H1 (cell line): ENCODE data around the gene NOL4L. TPM values are rescaled to one million over a fixed set of nuclear protein-coding genes. Genes with fewer than 3 reads are reported as not detected.

Experiments
- CTCF ChIA-PET: fragments of 300-600 bp; sonication (Branson Sonifier 250); formaldehyde crosslinking; loops from one replicate; lab custom pipeline; 2021; ENCODE audit not compliant: partially characterized antibody; lab: Charles Lee
- POLR2A ChIA-PET: fragments of 300-600 bp; sonication (Branson Sonifier 250); formaldehyde crosslinking; loops from one replicate; lab custom pipeline; 2021; ENCODE audit warnings: inconsistent platforms; ENCODE audit not compliant: partially characterized antibody; lab: Charles Lee
- DNase-seq, 2 experiments: peaks; one replicate each; pipeline versions ENCODE4 v3.0.0 to v3.0.0-alpha.2; 2010 to 2022; ENCODE audit warnings: low spot score in 2 of 2, low read depth in 1 of 2, mixed read lengths in 1 of 2
- FAIRE-seq: peaks from 2 replicates; lab custom pipeline; 2011; peaks lifted over from hg19 to GRCh38; lab: Jason Lieb, UNC
- H2AFZ ChIP-seq: 2 replicates; pipeline ENCODE4 v1.8.1; 2012; ENCODE audit warnings: low read length, inconsistent platforms
- H2AK5ac ChIP-seq: 2 replicates; pipeline ENCODE4 v1.6.1; 2013; ENCODE audit warnings: low read depth, low read length
- H2BK120ac ChIP-seq: replicated peaks from 2 replicates; pipeline ENCODE3; 2013; ENCODE audit warnings: low read depth, low read length, inconsistent platforms
- H2BK12ac ChIP-seq: 2 replicates; pipeline ENCODE4 v1.6.1; 2013; ENCODE audit warnings: low read depth, low read length
- H2BK15ac ChIP-seq: 2 replicates; pipeline ENCODE4 v1.6.1; 2013; ENCODE audit warnings: low read length
- H2BK20ac ChIP-seq: 2 replicates; pipeline ENCODE4 v1.6.1; 2013; ENCODE audit warnings: low read length
- H2BK5ac ChIP-seq: 2 replicates; pipeline ENCODE4 v1.6.1; 2013; ENCODE audit warnings: low read depth, low read length
- H3K14ac ChIP-seq: 2 replicates; pipeline ENCODE4 v1.6.1; 2013; ENCODE audit warnings: inconsistent platforms; ENCODE audit not compliant: insufficient read length
- H3K18ac ChIP-seq: 2 replicates; pipeline ENCODE4 v1.6.1; 2013; ENCODE audit warnings: low read length; ENCODE audit errors: extremely low read depth
- H3K23ac ChIP-seq: 2 replicates; pipeline ENCODE4 v1.6.1; 2013; ENCODE audit warnings: inconsistent platforms; ENCODE audit not compliant: insufficient read length
- H3K23me2 ChIP-seq: 2 replicates; pipeline ENCODE4 v1.6.1; 2013; ENCODE audit warnings: low read depth, low read length
- H3K27ac ChIP-seq: 2 replicates; pipeline ENCODE4 v1.6.1; 2011; ENCODE audit warnings: low read depth, low read length, inconsistent platforms
- H3K27me3 ChIP-seq, 4 experiments: replicated peaks in 1 of 4; 1 replicate in 1 of 4; 2 replicates in 3 of 4; pipeline versions ENCODE4 v1.6.1 to v1.8.1; 2011 to 2013; ENCODE audit warnings: low read length in 3 of 4, mild to moderate bottlenecking in 3 of 4, inconsistent platforms in 2 of 4, mixed read lengths in 2 of 4, moderate library complexity in 1 of 4; ENCODE audit not compliant: control insufficient read depth in 3 of 4, insufficient read depth in 3 of 4; ENCODE audit errors: extremely low read depth in 1 of 4
- H3K36me3 ChIP-seq, 4 experiments: 2 replicates each; pipeline versions ENCODE4 v1.6.1 to v1.8.1; 2011 to 2013; ENCODE audit warnings: mild to moderate bottlenecking in 4 of 4, low read length in 3 of 4, moderate library complexity in 2 of 4, control low read depth in 1 of 4, inconsistent platforms in 1 of 4; ENCODE audit not compliant: insufficient read depth in 4 of 4, control insufficient read depth in 2 of 4
- H3K4ac ChIP-seq: replicated peaks from 2 replicates; pipeline ENCODE3; 2013; ENCODE audit warnings: low read length, low read depth, mixed read lengths, inconsistent platforms; ENCODE audit not compliant: insufficient read length
- H3K4me1 ChIP-seq, 4 experiments: replicated peaks in 1 of 4; 1 replicate in 1 of 4; 2 replicates in 3 of 4; pipeline versions ENCODE4 v1.6.1 to v1.8.1; 2011 to 2013; ENCODE audit warnings: low read length in 3 of 4, inconsistent platforms in 2 of 4, mixed read lengths in 1 of 4; ENCODE audit not compliant: insufficient read depth in 4 of 4, control insufficient read depth in 3 of 4
- H3K4me2 ChIP-seq, 2 experiments: 2 replicates each; pipeline versions ENCODE4 v1.6.1 to v1.8.1; 2011 to 2013; ENCODE audit warnings: low read depth in 2 of 2, low read length in 2 of 2, control low read depth in 1 of 2, inconsistent platforms in 1 of 2, mild to moderate bottlenecking in 1 of 2; ENCODE audit not compliant: insufficient read depth in 1 of 2
- H3K4me3 ChIP-seq, 4 experiments: fragments of 200-600, 300-600 bp in 1 of 4; sonication (generic), shearing (Covaris generic), sonication (Bioruptor Twin) in 1 of 4; 2 replicates each; pipeline versions ENCODE4 v1.5.1 to v1.8.1; 2011 to 2016; ENCODE audit warnings: low read length in 4 of 4, low read depth in 3 of 4, control low read depth in 2 of 4, inconsistent platforms in 2 of 4, mild to moderate bottlenecking in 2 of 4, mixed read lengths in 1 of 4, moderate library complexity in 1 of 4; ENCODE audit not compliant: insufficient read depth in 2 of 4; ENCODE audit errors: extremely low read depth in 1 of 4
- H3K56ac ChIP-seq: replicated peaks from 2 replicates; pipeline ENCODE3; 2013; ENCODE audit warnings: low read depth, mild to moderate bottlenecking, mixed read lengths, low read length, inconsistent platforms; ENCODE audit not compliant: insufficient read length
- H3K79me1 ChIP-seq: 2 replicates; pipeline ENCODE4 v1.6.1; 2013; ENCODE audit warnings: low read depth, low read length, control low read depth
- H3K79me2 ChIP-seq, 2 experiments: 2 replicates each; pipeline versions ENCODE4 v1.6.1 to v1.8.1; 2012 to 2013; ENCODE audit warnings: low read length in 2 of 2, mild to moderate bottlenecking in 2 of 2, inconsistent platforms in 1 of 2; ENCODE audit not compliant: insufficient read depth in 2 of 2, control insufficient read depth in 1 of 2
- H3K9ac ChIP-seq, 4 experiments: replicated peaks in 1 of 4; 1 replicate in 1 of 4; 2 replicates in 3 of 4; pipeline versions ENCODE4 v1.6.1 to v1.8.1; 2011 to 2013; ENCODE audit warnings: low read depth in 3 of 4, low read length in 3 of 4, control low read depth in 2 of 4, mild to moderate bottlenecking in 2 of 4, moderate library complexity in 2 of 4, inconsistent platforms in 1 of 4; ENCODE audit errors: extremely low read depth in 1 of 4
- H3K9me3 ChIP-seq, 2 experiments: 2 replicates each; pipeline versions ENCODE4 v1.6.1 to v1.8.1; 2012 to 2013; ENCODE audit warnings: mild to moderate bottlenecking in 2 of 2, moderate library complexity in 2 of 2, control low read depth in 1 of 2, inconsistent platforms in 1 of 2, low read depth in 1 of 2, low read length in 1 of 2, mixed read lengths in 1 of 2; ENCODE audit not compliant: insufficient read depth in 2 of 2
- H4K20me1 ChIP-seq, 2 experiments: replicated peaks in 1 of 2; 2 replicates each; pipeline versions ENCODE3 to v1.8.1; 2011 to 2013; ENCODE audit warnings: inconsistent platforms in 2 of 2, low read length in 2 of 2, mild to moderate bottlenecking in 1 of 2; ENCODE audit not compliant: insufficient read depth in 2 of 2, control insufficient read depth in 1 of 2
- H4K5ac ChIP-seq: 2 replicates; pipeline ENCODE4 v1.6.1; 2013; ENCODE audit warnings: low read length, low read depth, mixed read lengths, inconsistent platforms; ENCODE audit not compliant: insufficient read length
- H4K8ac ChIP-seq: 2 replicates; pipeline ENCODE4 v1.8.0; 2013; ENCODE audit warnings: mild to moderate bottlenecking, moderate library complexity, low read length, inconsistent platforms; ENCODE audit not compliant: insufficient read depth; ENCODE audit errors: extremely low read depth
- H4K91ac ChIP-seq: replicated peaks from 2 replicates; pipeline ENCODE3; 2013; ENCODE audit warnings: low read length, mixed read lengths, inconsistent platforms; ENCODE audit not compliant: insufficient read length
- POLR2AphosphoS5 ChIP-seq: IDR thresholded peaks from 2 replicates; pipeline ENCODE4 v1.6.1; 2011; ENCODE audit warnings: low read depth, low read length
- SP1 ChIP-seq: IDR thresholded peaks from 2 replicates; pipeline ENCODE4 v1.6.1; 2011; ENCODE audit warnings: low read depth, low read length
- WGBS, 2 experiments: shearing (Covaris generic) in 1 of 2; methylation state at CpG; one replicate each; pipeline versions ENCODE4 v1.1.6 to v1.1.7; 2013 to 2015; ENCODE audit warnings: low lambda C conversion rate in 2 of 2, mixed read lengths in 2 of 2, inconsistent platforms in 1 of 2, low coverage in 1 of 2, missing lambda C conversion rate in 1 of 2; ENCODE audit not compliant: insufficient replicate concordance in 2 of 2, insufficient coverage in 1 of 2, insufficient read length in 1 of 2; ENCODE audit errors: extremely low coverage in 1 of 2, missing lambda C conversion rate in 1 of 2; 5-methylcytosine and 5-hydroxymethylcytosine counted together
- polyA plus RNA-seq, 7 experiments: library from polyadenylated mRNA; depleted of rRNA in 3 of 7; stranded (reverse) in 5 of 7; unstranded in 2 of 7; fragments of >200 nt in 5 of 7; fragments of 200-250 nt in 2 of 7; gene quantifications; 1 replicate in 5 of 7; 2 replicates in 1 of 7; 4 replicates in 1 of 7; pipeline versions ENCODE4 v1.2.1 to v1.2.3, GENCODE V29; 2011 to 2013; ENCODE audit warnings: missing spikeins in 2 of 7, mixed read lengths in 2 of 7
- total RNA-seq: library from RNA; stranded (reverse); fragmentation: NEBNext Ultra II Directional; extraction: Animal tissue kit (Norgen Biotek cat#: 25700); gene quantifications from 2 replicates; pipeline ENCODE4 v1.2.1, GENCODE V29; 2021

NOL4L gene
- total and polyA plus RNA-seq, 2 of the 8 experiments (the other 6 are each of a cell fraction or from before 2014, with no cell fraction given): 15.3 to 23.7 TPM

DNA sequence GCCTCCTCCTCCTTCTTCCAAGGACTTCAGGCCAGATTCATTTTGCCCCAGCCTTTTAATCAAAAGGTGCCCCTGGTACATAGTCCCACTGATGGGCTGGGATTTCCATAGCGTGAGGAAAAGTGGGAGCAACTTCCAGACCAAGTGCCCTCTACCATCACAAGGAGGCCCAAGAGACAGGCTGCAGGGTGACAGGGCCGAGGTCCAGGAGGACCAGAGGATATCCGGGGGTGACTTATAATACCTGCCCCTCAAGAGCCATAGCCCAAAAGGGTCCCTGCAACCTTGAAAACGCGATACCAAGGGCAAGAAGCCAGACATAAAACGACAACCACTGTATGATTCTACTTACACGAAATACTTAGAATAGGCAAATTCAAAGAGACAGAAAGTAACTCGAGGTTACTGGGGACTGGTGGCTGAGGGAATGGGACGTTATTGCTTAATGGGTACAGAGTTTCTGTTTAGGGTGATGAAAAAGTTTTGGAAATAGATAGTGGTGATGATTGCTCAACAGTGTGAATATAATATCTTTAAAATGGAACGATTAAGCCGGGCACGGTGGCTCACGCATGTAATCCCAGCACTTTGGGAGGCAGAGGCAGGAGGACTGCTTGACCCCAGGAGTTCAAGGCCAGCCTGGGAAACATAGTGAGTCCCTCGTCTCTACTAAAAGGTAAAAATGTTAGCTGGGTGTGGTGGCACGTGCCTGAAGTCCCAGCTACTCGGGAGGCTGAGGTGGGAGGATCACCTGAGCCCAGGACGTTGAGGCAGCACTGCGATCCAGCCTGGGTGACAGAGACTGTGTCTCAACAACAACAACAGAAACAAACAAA lies 71.9 kb downstream of the NOL4L start:
- Histone ChIP-seq H2BK12ac (no peak overlapping the region), H3K27ac (no peak overlapping the region), H2BK5ac (no peak overlapping the region), H3K14ac (no peak overlapping the region), H3K23me2 (0 out of 2 replicates have a peak, but pooled peaks cover 1% of the 10 kb centered on the region), H3K27me3 (no peaks in the 10 kb centered on the region), H3K56ac (no peak overlapping the region), H3K4me2 (no peak overlapping the region), H4K91ac (no peak overlapping the region), H3K9me3 (no peaks in the 10 kb centered on the region), H3K79me1 (no peaks in the 10 kb centered on the region; the same call in 1 of the 2 replicates), H2BK20ac (no peak overlapping the region), H3K4ac (no peak overlapping the region), H4K8ac (no peak overlapping the region; the same call in 1 of the 2 replicates), H3K18ac (no peak overlapping the region), H4K5ac (no peak overlapping the region), H2BK120ac (no peak overlapping the region), H3K4me1 (peaks cover 0 to 6% (median 1%) of the 10 kb centered on the region in 4 experiments; a peak in 3 of 7 replicates), H2BK15ac (no peak overlapping the region), H3K9ac (no peak overlapping the region), H3K4me3 (no peak overlapping the region), H4K20me1 (no peaks in the 10 kb centered on the region), H3K23ac (no peak overlapping the region), H3K36me3 (no peaks in the 10 kb centered on the region; a peak in 1 of 8 replicates), H3K79me2 (no peaks in the 10 kb centered on the region), H2AK5ac (no peak overlapping the region), H2AFZ (no peak overlapping the region)
- CTCF ChIA-PET: interaction anchor here (1.2 kb wide), 1 partner anchor 14 kb away, joined by 4 read pairs; no protein-coding TSS in a partner anchor
- POLR2A ChIA-PET: interaction anchor here (0.9 kb wide), 1 partner anchor 42 kb away, joined by 3 read pairs; no protein-coding TSS in a partner anchor
- whole genome bisulfite sequencing, 2 experiments: 92% methylated on average over 18 of the region's 18 CpGs; no CpG with 5 or more reads in 1 of the 2 experiments
- TF ChIP-seq POLR2AphosphoS5 (no peak), SP1 (no peak)
- no peak for DNase-seq
- no peak for FAIRE-seq
